Loucy (cell line): ENCODE data around the gene GPRIN2.
"Not testable (repeated sequence)": the region's sequence is repeated elsewhere in the genome, so short reads cannot be mapped to it uniquely, and the experiment has no call there.

Experiments used
- H2AFZ ChIP-seq: fragments of 200-600 bp; sonication (generic); 2 replicates; pipeline ENCODE4 v1.6.0; 2016; ENCODE audit warnings: antibody characterized with exemption, mild to moderate bottlenecking, low read length, moderate library complexity
- H3F3A ChIP-seq: fragments of 200-600 bp; 2 replicates; pipeline ENCODE4 v1.6.0; 2016; ENCODE audit warnings: antibody characterized with exemption, low read depth, mild to moderate bottlenecking
- H3K27me3 ChIP-seq: fragments of 200-600 bp; sonication (generic); 2 replicates; pipeline ENCODE4 v1.6.1; 2014; ENCODE audit warnings: low read length, mild to moderate bottlenecking; ENCODE audit not compliant: insufficient read depth, poor library complexity, severe bottlenecking
- H3K36me3 ChIP-seq: fragments of 200-600 bp; sonication (generic); 2 replicates; pipeline ENCODE4 v1.6.1; 2016; ENCODE audit warnings: low read length; ENCODE audit not compliant: insufficient read depth
- H3K4me1 ChIP-seq: fragments of 200-600 bp; sonication (generic); 2 replicates; pipeline ENCODE4 v1.5.1; 2014; ENCODE audit warnings: low read length, mild to moderate bottlenecking; ENCODE audit not compliant: insufficient read depth, poor library complexity, severe bottlenecking
- H3K4me2 ChIP-seq: fragments of 200-600 bp; sonication (generic); 2 replicates; pipeline ENCODE4 v1.6.0; 2014; ENCODE audit warnings: antibody characterized with exemption, low read length, low read depth, mild to moderate bottlenecking; ENCODE audit not compliant: poor library complexity, severe bottlenecking
- H3K4me3 ChIP-seq: fragments of 200-600 bp; sonication (generic); 2 replicates; pipeline ENCODE4 v1.5.1; 2014; ENCODE audit warnings: low read length, mild to moderate bottlenecking, mixed read lengths; ENCODE audit not compliant: poor library complexity, severe bottlenecking
- H3K79me2 ChIP-seq: fragments of 200-600 bp; sonication (generic); 2 replicates; pipeline ENCODE4 v1.6.1; 2014; ENCODE audit warnings: low read length; ENCODE audit not compliant: insufficient read depth
- H3K9ac ChIP-seq: fragments of 200-600 bp; sonication (generic); 2 replicates; pipeline ENCODE4 v1.6.0; 2014; ENCODE audit warnings: mild to moderate bottlenecking, low read depth, low read length, moderate library complexity; ENCODE audit not compliant: poor library complexity, severe bottlenecking
- H3K9me2 ChIP-seq: fragments of 200-600 bp; sonication (generic); replicated peaks from 2 replicates; pipeline ENCODE4 v1.6.1; 2016; ENCODE audit warnings: low read depth, low read length, mixed read lengths
- H3K9me3 ChIP-seq: fragments of 200-600 bp; sonication (generic); 2 replicates; pipeline ENCODE4 v1.6.1; 2014; ENCODE audit warnings: mild to moderate bottlenecking, antibody characterized with exemption, low read length, low read depth; ENCODE audit not compliant: insufficient read depth
- H4K20me1 ChIP-seq: fragments of 200-600 bp; sonication (generic); 2 replicates; pipeline ENCODE4 v1.6.0; 2014; ENCODE audit warnings: antibody characterized with exemption, low read length, mild to moderate bottlenecking; ENCODE audit not compliant: insufficient read depth, poor library complexity, severe bottlenecking

GPRIN2 gene

DNA sequence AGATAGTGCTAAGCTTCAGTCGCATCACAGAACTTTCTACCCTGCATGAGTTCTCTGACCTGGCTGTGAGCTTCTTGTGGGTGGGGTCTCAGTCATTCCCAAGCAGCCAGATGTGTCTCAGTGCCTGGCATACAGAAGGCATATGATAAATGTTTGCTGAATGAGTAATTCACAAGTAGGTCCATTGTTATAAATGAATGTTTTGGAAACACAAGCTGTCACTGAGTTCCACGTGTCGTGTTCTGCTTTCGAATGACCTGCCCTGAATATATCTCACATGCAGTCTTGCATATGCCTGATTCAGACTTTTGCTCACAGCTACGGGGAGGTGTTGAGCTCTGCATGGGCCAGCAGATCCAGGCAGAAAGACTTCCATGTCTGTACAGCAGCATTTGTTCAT, 44.5 kb downstream of the GPRIN2 start:
- not testable (repeated sequence) for H3K79me2 ChIP-seq, H3K27me3 ChIP-seq, H3K9me2 ChIP-seq, H3K4me1 ChIP-seq, H4K20me1 ChIP-seq, H2AFZ ChIP-seq, H3F3A ChIP-seq, H3K9ac ChIP-seq, H3K4me3 ChIP-seq, H3K9me3 ChIP-seq, H3K36me3 ChIP-seq, H3K4me2 ChIP-seq
